Nephron progenitor cell (in vitro differentiated cells): ENCODE measurements around the gene SLC9A7.

Experiments
- DNase-seq: peaks from one replicate; pipeline ENCODE4 v3.0.0; 2021
- H3K27ac Mint-ChIP-seq: 2 replicates; pipeline ENCODE4 v1.8.0; 2021; ENCODE audit warnings: mild to moderate bottlenecking, moderate library complexity, mixed read lengths
- H3K27me3 Mint-ChIP-seq: 2 replicates; pipeline ENCODE4 v1.8.0; 2021; ENCODE audit warnings: mild to moderate bottlenecking, low read depth, mixed read lengths; ENCODE audit not compliant: poor library complexity
- H3K36me3 Mint-ChIP-seq: 2 replicates; pipeline ENCODE4 v1.8.0; 2021; ENCODE audit warnings: low read depth, mixed read lengths
- H3K4me1 Mint-ChIP-seq: 2 replicates; pipeline ENCODE4 v1.8.0; 2021; ENCODE audit warnings: mixed read lengths
- H3K4me3 Mint-ChIP-seq: 2 replicates; pipeline ENCODE4 v1.8.0; 2021; ENCODE audit warnings: mild to moderate bottlenecking, moderate library complexity, mixed read lengths
- H3K9me3 Mint-ChIP-seq: 2 replicates; pipeline ENCODE4 v1.8.0; 2021; ENCODE audit warnings: mild to moderate bottlenecking, moderate library complexity, mixed read lengths
- CTCF ChIP-seq: fragments of 200-600 bp; sonication (generic); IDR thresholded peaks from 2 replicates; pipeline ENCODE4 v1.5.0; 2021; ENCODE audit warnings: antibody characterized with exemption

Gene SLC9A7

GRCh38 chrX:46648660-46649059 lies 110.3 kb downstream of the SLC9A7 start:
- no peak for TF ChIP-seq CTCF
- Mint-ChIP-seq H3K4me3 (no peak overlapping the region), H3K27ac (no peak overlapping the region), H3K9me3 (peaks cover 47% of the 10 kb centered on the region), H3K4me1 (peaks cover 33% of the 10 kb centered on the region), H3K27me3 (peaks cover 8% of the 10 kb centered on the region), H3K36me3 (no peaks in the 10 kb centered on the region)
- no peak for DNase-seq

- Mint-ChIP-seq H3K4me3 (no peak overlapping the region), H3K27me3 (peaks cover 8% of the 10 kb centered on the region), H3K36me3 (no peaks in the 10 kb centered on the region), H3K4me1 (peaks cover 33% of the 10 kb centered on the region), H3K9me3 (peaks cover 43% of the 10 kb centered on the region), H3K27ac (no peak overlapping the region)
- TF ChIP-seq CTCF: no peak
- no peak for DNase-seq
These were observed 111.7 kb downstream of the SLC9A7 start for GRCh38 chrX:46647251-46647650.

- Mint-ChIP-seq H3K27me3 (peaks cover 8% of the 10 kb centered on the region), H3K9me3 (peaks cover 36% of the 10 kb centered on the region), H3K4me3 (no peak overlapping the region), H3K4me1 (peaks cover 33% of the 10 kb centered on the region), H3K27ac (no peak overlapping the region), H3K36me3 (no peaks in the 10 kb centered on the region)
- DNase-seq: no peak
- no peak for TF ChIP-seq CTCF
These were observed 113.3 kb downstream of the SLC9A7 start for GRCh38 chrX:46645614-46646013.

GRCh38 chrX:46643636-46644035 lies 115.3 kb downstream of the SLC9A7 start:
- H3K27ac Mint-ChIP-seq: no peak overlapping the region
- no peak for TF ChIP-seq CTCF
- H3K4me3 Mint-ChIP-seq: no peak overlapping the region
- no peaks in the 10 kb centered on the region for H3K36me3 Mint-ChIP-seq
- DNase-seq: no peak
- peaks cover 14% of the 10 kb centered on the region for H3K4me1 Mint-ChIP-seq
- H3K27me3 Mint-ChIP-seq: peaks cover 5% of the 10 kb centered on the region
- peaks cover 33% of the 10 kb centered on the region for H3K9me3 Mint-ChIP-seq

GRCh38 chrX:46642145-46642544 lies 116.8 kb downstream of the SLC9A7 start:
- H3K4me3 Mint-ChIP-seq: no peak overlapping the region
- H3K27ac Mint-ChIP-seq: no peak overlapping the region
- no peak for DNase-seq
- no peaks in the 10 kb centered on the region for H3K4me1 Mint-ChIP-seq
- peaks cover 32% of the 10 kb centered on the region for H3K9me3 Mint-ChIP-seq
- no peaks in the 10 kb centered on the region for H3K27me3 Mint-ChIP-seq
- no peak for TF ChIP-seq CTCF
- H3K36me3 Mint-ChIP-seq: no peaks in the 10 kb centered on the region

- no peak overlapping the region for H3K27ac Mint-ChIP-seq
- H3K4me1 Mint-ChIP-seq: no peaks in the 10 kb centered on the region
- DNase-seq: no peak
- no peaks in the 10 kb centered on the region for H3K27me3 Mint-ChIP-seq
- TF ChIP-seq CTCF: no peak
- H3K4me3 Mint-ChIP-seq: no peak overlapping the region
- peaks cover 29% of the 10 kb centered on the region for H3K9me3 Mint-ChIP-seq
- no peaks in the 10 kb centered on the region for H3K36me3 Mint-ChIP-seq
These were observed 121.0 kb downstream of the SLC9A7 start for GRCh38 chrX:46637938-46638337.
